HEK293 (cell line): ENCODE results near the gene INVS.

Experiments used
- BCL11A ChIP-seq: fragments of 450-650 bp; formaldehyde crosslinking; IDR thresholded peaks from 2 replicates; pipeline ENCODE4 v1.5.1; 2016; ENCODE audit warnings: low read depth, missing biosample characterization, missing genetic modification characterization
- ELK4 ChIP-seq: IDR thresholded peaks from 2 replicates; pipeline ENCODE4 v1.6.1; 2011; ENCODE audit warnings: mild to moderate bottlenecking, low read depth, low read length, borderline replicate concordance
- KLF1 ChIP-seq: fragments of 450-650 bp; formaldehyde crosslinking; IDR thresholded peaks from 2 replicates; pipeline ENCODE4 v1.5.1; 2016; ENCODE audit warnings: missing biosample characterization, missing genetic modification characterization
- KLF16 ChIP-seq: fragments of 450-650 bp; formaldehyde crosslinking; IDR thresholded peaks from 2 replicates; pipeline ENCODE4 v1.5.1; 2017; ENCODE audit warnings: missing biosample characterization, missing genetic modification characterization
- KLF17 ChIP-seq: fragments of 450-650 bp; formaldehyde crosslinking; IDR thresholded peaks from 2 replicates; pipeline ENCODE4 v1.5.1; 2016; ENCODE audit warnings: missing biosample characterization, missing genetic modification characterization
- MYNN ChIP-seq: fragments of 450-650 bp; formaldehyde crosslinking; IDR thresholded peaks from 2 replicates; pipeline ENCODE4 v1.5.1; 2016; ENCODE audit warnings: missing biosample characterization, missing genetic modification characterization, borderline replicate concordance
- REST ChIP-seq: fragments of 450-650 bp; formaldehyde crosslinking; IDR thresholded peaks from 2 replicates; pipeline ENCODE4 v1.5.1; 2016; ENCODE audit warnings: missing biosample characterization, missing genetic modification characterization
- SALL2 ChIP-seq: fragments of 450-650 bp; formaldehyde crosslinking; IDR thresholded peaks from 2 replicates; pipeline ENCODE4 v1.5.0; 2017; ENCODE audit warnings: missing biosample characterization, mild to moderate bottlenecking, missing genetic modification characterization, borderline replicate concordance
- SCRT1 ChIP-seq: fragments of 450-650 bp; formaldehyde crosslinking; IDR thresholded peaks from 2 replicates; pipeline ENCODE4 v1.5.1; 2016; ENCODE audit warnings: missing biosample characterization, missing genetic modification characterization, borderline replicate concordance
- ZBTB8A ChIP-seq: fragments of 450-650 bp; formaldehyde crosslinking; IDR thresholded peaks from 2 replicates; pipeline ENCODE4 v1.5.1; 2016; ENCODE audit warnings: missing biosample characterization, missing genetic modification characterization
- ZFP37 ChIP-seq: fragments of 450-650 bp; formaldehyde crosslinking; IDR thresholded peaks from 2 replicates; pipeline ENCODE4 v1.5.1; 2016; ENCODE audit warnings: missing biosample characterization, missing genetic modification characterization
- ZFP41 ChIP-seq: fragments of 450-650 bp; formaldehyde crosslinking; IDR thresholded peaks from 2 replicates; pipeline ENCODE4 v1.5.1; 2016; ENCODE audit warnings: missing biosample characterization, missing genetic modification characterization, borderline replicate concordance
- ZFP69B ChIP-seq: fragments of 450-650 bp; formaldehyde crosslinking; IDR thresholded peaks from 2 replicates; pipeline ENCODE4 v1.5.1; 2016; ENCODE audit warnings: missing biosample characterization, missing genetic modification characterization
- ZNF140 ChIP-seq: fragments of 450-650 bp; formaldehyde crosslinking; IDR thresholded peaks from 2 replicates; pipeline ENCODE4 v1.5.1; 2016; ENCODE audit warnings: missing biosample characterization, missing genetic modification characterization
- ZNF157 ChIP-seq: fragments of 450-650 bp; formaldehyde crosslinking; IDR thresholded peaks from 2 replicates; pipeline ENCODE4 v1.5.1; 2016; ENCODE audit warnings: missing biosample characterization, missing genetic modification characterization
- ZNF202 ChIP-seq: fragments of 450-650 bp; formaldehyde crosslinking; IDR thresholded peaks from 2 replicates; pipeline ENCODE4 v1.5.1; 2016; ENCODE audit warnings: missing biosample characterization, missing genetic modification characterization, borderline replicate concordance
- ZNF311 ChIP-seq: fragments of 450-650 bp; formaldehyde crosslinking; IDR thresholded peaks from 2 replicates; pipeline ENCODE4 v1.5.1; 2017; ENCODE audit warnings: missing biosample characterization, missing genetic modification characterization, borderline replicate concordance
- ZNF362 ChIP-seq: fragments of 450-650 bp; formaldehyde crosslinking; IDR thresholded peaks from 2 replicates; pipeline ENCODE4 v1.5.1; 2016; ENCODE audit warnings: missing biosample characterization, missing genetic modification characterization
- ZNF394 ChIP-seq: fragments of 450-650 bp; formaldehyde crosslinking; IDR thresholded peaks from 2 replicates; pipeline ENCODE4 v1.5.1; 2016; ENCODE audit warnings: missing biosample characterization, missing genetic modification characterization, mild to moderate bottlenecking, moderate library complexity, borderline replicate concordance
- ZNF433 ChIP-seq: fragments of 450-650 bp; formaldehyde crosslinking; IDR thresholded peaks from 2 replicates; pipeline ENCODE4 v1.5.1; 2016; ENCODE audit warnings: missing biosample characterization, missing genetic modification characterization, low read depth
- ZNF473 ChIP-seq: fragments of 450-650 bp; formaldehyde crosslinking; IDR thresholded peaks from 2 replicates; pipeline ENCODE4 v1.5.1; 2017; ENCODE audit warnings: missing biosample characterization, missing genetic modification characterization
- ZNF514 ChIP-seq: fragments of 450-650 bp; formaldehyde crosslinking; IDR thresholded peaks from 2 replicates; pipeline ENCODE4 v1.5.1; 2016; ENCODE audit warnings: missing biosample characterization, missing genetic modification characterization
- ZNF549 ChIP-seq: fragments of 450-650 bp; IDR thresholded peaks from 2 replicates; pipeline ENCODE4 v1.5.1; 2018; ENCODE audit warnings: missing biosample characterization, missing genetic modification characterization, mild to moderate bottlenecking, inconsistent platforms, moderate library complexity
- ZNF571 ChIP-seq: fragments of 450-650 bp; formaldehyde crosslinking; IDR thresholded peaks from 2 replicates; pipeline ENCODE4 v1.5.0; 2017; ENCODE audit warnings: missing biosample characterization, missing genetic modification characterization
- ZNF629 ChIP-seq: fragments of 450-650 bp; formaldehyde crosslinking; IDR thresholded peaks from 2 replicates; pipeline ENCODE4 v1.5.1; 2017; ENCODE audit warnings: missing biosample characterization, missing genetic modification characterization
- ZNF660 ChIP-seq: fragments of 450-650 bp; IDR thresholded peaks from 2 replicates; pipeline ENCODE4 v1.5.1; 2018; ENCODE audit warnings: missing biosample characterization, mild to moderate bottlenecking, missing genetic modification characterization
- ZNF791 ChIP-seq: fragments of 450-650 bp; formaldehyde crosslinking; IDR thresholded peaks from 2 replicates; pipeline ENCODE4 v1.5.1; 2016; ENCODE audit warnings: missing biosample characterization, missing genetic modification characterization
- ZNF830 ChIP-seq: fragments of 450-650 bp; IDR thresholded peaks from 2 replicates; pipeline ENCODE4 v1.5.0; 2018; ENCODE audit warnings: missing biosample characterization, missing genetic modification characterization, low read depth, mild to moderate bottlenecking, moderate library complexity
- ZSCAN16 ChIP-seq: fragments of 450-650 bp; formaldehyde crosslinking; IDR thresholded peaks from 2 replicates; pipeline ENCODE4 v1.5.1; 2016; ENCODE audit warnings: missing biosample characterization, missing genetic modification characterization
- TF ChIP-seq, protein P1 (sequence below): fragments of 450-650 bp; formaldehyde crosslinking; IDR thresholded peaks from 2 replicates; pipeline ENCODE4 v1.5.1; 2016; ENCODE audit warnings: missing biosample characterization, missing genetic modification characterization

INVS gene

GRCh38 chr9:100098887-100099721 lies at the start of gene INVS, which contains the start of gene ERP44 (continued):
- TF ChIP-seq ZNF311 (tag by site-specific recombination) (no peak), MYNN (no peak), SALL2 (no peak), ZFP41 (tag by site-specific recombination) (no peak), ZNF629 (peak; percentile 37; the same call in 1 of the 2 replicates), ZFP69B (no peak), ZNF140 (no peak), ZBTB8A (peak; percentile 47; the same call in 1 of the 2 replicates), ZNF549 (tag by site-specific recombination) (no peak), KLF16 (tag by site-specific recombination) (peak; percentile 77), REST (no peak), ZNF660 (tag by site-specific recombination) (peak; percentile 30; the same call in 1 of the 2 replicates), ELK4 (peak; percentile 43; the same call in 1 of the 2 replicates), SCRT1 (no peak), ZFP37 (tag by site-specific recombination) (no peak), ZNF473 (tag by site-specific recombination) (no peak), KLF17 (no peak), ZNF433 (no peak), ZNF362 (tag by site-specific recombination) (no peak), BCL11A (no peak), KLF1 (tag by site-specific recombination) (peak; percentile 73), ZNF571 (tag by site-specific recombination) (no peak), ZNF830 (tag by site-specific recombination) (no peak), ZNF157 (tag by site-specific recombination) (no peak), ZNF514 (tag by site-specific recombination) (no peak), ZSCAN16 (tag by site-specific recombination) (peak; percentile 93), ZNF791 (tag by site-specific recombination) (no peak), ZNF394 (peak; percentile 60; the same call in 1 of the 2 replicates), ZNF202 (tag by site-specific recombination) (no peak)
- TF ChIP-seq, protein P1, sequence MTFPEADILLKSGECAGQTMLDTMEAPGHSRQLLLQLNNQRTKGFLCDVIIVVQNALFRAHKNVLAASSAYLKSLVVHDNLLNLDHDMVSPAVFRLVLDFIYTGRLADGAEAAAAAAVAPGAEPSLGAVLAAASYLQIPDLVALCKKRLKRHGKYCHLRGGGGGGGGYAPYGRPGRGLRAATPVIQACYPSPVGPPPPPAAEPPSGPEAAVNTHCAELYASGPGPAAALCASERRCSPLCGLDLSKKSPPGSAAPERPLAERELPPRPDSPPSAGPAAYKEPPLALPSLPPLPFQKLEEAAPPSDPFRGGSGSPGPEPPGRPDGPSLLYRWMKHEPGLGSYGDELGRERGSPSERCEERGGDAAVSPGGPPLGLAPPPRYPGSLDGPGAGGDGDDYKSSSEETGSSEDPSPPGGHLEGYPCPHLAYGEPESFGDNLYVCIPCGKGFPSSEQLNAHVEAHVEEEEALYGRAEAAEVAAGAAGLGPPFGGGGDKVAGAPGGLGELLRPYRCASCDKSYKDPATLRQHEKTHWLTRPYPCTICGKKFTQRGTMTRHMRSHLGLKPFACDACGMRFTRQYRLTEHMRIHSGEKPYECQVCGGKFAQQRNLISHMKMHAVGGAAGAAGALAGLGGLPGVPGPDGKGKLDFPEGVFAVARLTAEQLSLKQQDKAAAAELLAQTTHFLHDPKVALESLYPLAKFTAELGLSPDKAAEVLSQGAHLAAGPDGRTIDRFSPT (tag by site-specific recombination): no peak
